HepG2 (cell line): ENCODE data around the gene SUSD6. TPM values are rescaled to one million over a fixed set of nuclear protein-coding genes. Genes with fewer than 3 reads are reported as not detected.

Experiments used
- AKAP8 ChIP-seq: sonication (generic); formaldehyde crosslinking; IDR thresholded peaks from 2 replicates; pipeline ENCODE4 v1.5.1; 2020; ENCODE audit warnings: mild to moderate bottlenecking, missing genetic modification reagents
- ATF2 ChIP-seq: sonication (generic); formaldehyde crosslinking; IDR thresholded peaks from 2 replicates; pipeline ENCODE4 v1.4.0; 2020; ENCODE audit warnings: missing genetic modification reagents
- BHLHE40 ChIP-seq: IDR thresholded peaks from 2 replicates; pipeline ENCODE4 v1.6.1; 2011; ENCODE audit warnings: low read length, improper control_type of control experiment
- CBFB ChIP-seq: sonication (generic); formaldehyde crosslinking; IDR thresholded peaks from 2 replicates; pipeline ENCODE4 v1.4.0; 2020; ENCODE audit warnings: missing genetic modification reagents
- DNMT1 ChIP-seq: sonication (generic); formaldehyde crosslinking; IDR thresholded peaks from 2 replicates; pipeline ENCODE4 v1.5.1; 2020; ENCODE audit warnings: mild to moderate bottlenecking, missing genetic modification reagents
- HDAC1 ChIP-seq: sonication (generic); formaldehyde crosslinking; IDR thresholded peaks from 2 replicates; pipeline ENCODE4 v1.5.1; 2020; ENCODE audit warnings: mild to moderate bottlenecking, missing genetic modification reagents
- HDAC6 ChIP-seq: fragments of 200-600 bp; sonication (generic); IDR thresholded peaks from 2 replicates; pipeline ENCODE4 v1.7.0; 2017; ENCODE audit warnings: mild to moderate bottlenecking, antibody characterized with exemption, low read length, low read depth
- HNRNPH1 ChIP-seq: fragments of 200-400 bp; formaldehyde crosslinking; optimal IDR thresholded peaks from 2 replicates; pipeline ENCODE3; 2017; ENCODE audit warnings: mild to moderate bottlenecking, low read depth, low read length
- HNRNPUL1 ChIP-seq: fragments of 200-400 bp; formaldehyde crosslinking; IDR thresholded peaks from 2 replicates; pipeline ENCODE4 v1.6.1; 2017; ENCODE audit warnings: low read depth, mild to moderate bottlenecking, low read length, moderate library complexity
- IRF1 ChIP-seq: sonication (generic); formaldehyde crosslinking; IDR thresholded peaks from 2 replicates; pipeline ENCODE4 v1.4.0; 2020; ENCODE audit warnings: low read depth, mild to moderate bottlenecking, missing genetic modification reagents
- PAWR ChIP-seq: sonication (generic); formaldehyde crosslinking; IDR thresholded peaks from 2 replicates; pipeline ENCODE4 v1.4.0; 2020; ENCODE audit warnings: missing genetic modification reagents, mild to moderate bottlenecking, borderline replicate concordance
- PITX1 ChIP-seq: sonication (generic); formaldehyde crosslinking; IDR thresholded peaks from 2 replicates; pipeline ENCODE4 v1.5.1; 2020; ENCODE audit warnings: mild to moderate bottlenecking, missing genetic modification reagents
- PLSCR1 ChIP-seq: sonication (generic); formaldehyde crosslinking; IDR thresholded peaks from 2 replicates; pipeline ENCODE4 v1.5.0; 2020; ENCODE audit warnings: missing genetic modification reagents, mild to moderate bottlenecking, borderline replicate concordance
- POLR2AphosphoS2 ChIP-seq: IDR thresholded peaks from 2 replicates; pipeline ENCODE4 v1.6.1; 2011; ENCODE audit warnings: low read depth, low read length, improper control_type of control experiment
- RFX1 ChIP-seq: fragments of 450-650 bp; IDR thresholded peaks from 2 replicates; pipeline ENCODE4 v1.6.1; 2017
- SP1 ChIP-seq, 2 experiments: fragments of 450-650 bp in 1 of 2; sonication (generic) in 1 of 2; formaldehyde crosslinking in 1 of 2; IDR thresholded peaks; 2 replicates each; pipeline versions ENCODE4 v1.4.0 to v1.6.1; 2016 to 2020; ENCODE audit warnings: missing genetic modification reagents in 1 of 2
- SRSF9 ChIP-seq: fragments of 200-400 bp; formaldehyde crosslinking; IDR thresholded peaks from 2 replicates; pipeline ENCODE4 v1.6.1; 2018; ENCODE audit warnings: borderline replicate concordance, mild to moderate bottlenecking, low read depth, low read length; ENCODE audit not compliant: insufficient read depth, poor library complexity, severe bottlenecking
- SYNCRIP ChIP-seq: fragments of 200-400 bp; formaldehyde crosslinking; IDR thresholded peaks from 2 replicates; pipeline ENCODE4 v1.6.1; 2018; ENCODE audit warnings: mild to moderate bottlenecking, low read depth, low read length; ENCODE audit not compliant: insufficient read depth
- TAF1 ChIP-seq: sonication (generic); formaldehyde crosslinking; IDR thresholded peaks from 2 replicates; pipeline ENCODE4 v1.4.0; 2020; ENCODE audit warnings: missing genetic modification reagents
- TOPORS ChIP-seq: sonication (generic); formaldehyde crosslinking; IDR thresholded peaks from 2 replicates; pipeline ENCODE4 v1.8.0; 2023; ENCODE audit warnings: mild to moderate bottlenecking, missing genetic modification reagents
- TRIM24 ChIP-seq: sonication (generic); formaldehyde crosslinking; IDR thresholded peaks from 2 replicates; pipeline ENCODE4 v1.8.0; 2022; ENCODE audit warnings: mild to moderate bottlenecking, missing genetic modification reagents
- ZNF292 ChIP-seq: sonication (generic); formaldehyde crosslinking; IDR thresholded peaks from 2 replicates; pipeline ENCODE4 v1.8.1; 2022; ENCODE audit warnings: mild to moderate bottlenecking, low read depth, missing genetic modification reagents, borderline replicate concordance
- ZNF362 ChIP-seq: sonication (generic); formaldehyde crosslinking; IDR thresholded peaks from 2 replicates; pipeline ENCODE4 v1.4.0; 2020; ENCODE audit warnings: missing genetic modification reagents, mild to moderate bottlenecking, borderline replicate concordance
- ZNF576 ChIP-seq: sonication (generic); formaldehyde crosslinking; IDR thresholded peaks from 2 replicates; pipeline ENCODE4 v1.4.0; 2020; ENCODE audit warnings: mild to moderate bottlenecking, missing genetic modification reagents
- ZNF704 ChIP-seq: sonication (generic); formaldehyde crosslinking; IDR thresholded peaks from 2 replicates; pipeline ENCODE4 v1.8.1; 2023; ENCODE audit warnings: mild to moderate bottlenecking, inconsistent platforms, moderate library complexity, missing genetic modification reagents, borderline replicate concordance
- polyA plus RNA-seq, 8 experiments: library from polyadenylated mRNA; depleted of rRNA in 3 of 8; stranded (reverse) in 7 of 8; unstranded in 1 of 8; fragments of >200 nt; fragmentation: Illumina TruSeq in 4 of 8; extraction: Trizol in 4 of 8; gene quantifications; 2 replicates each; pipeline versions ENCODE4 v1.2.1 to v1.2.3, GENCODE V29; 2011 to 2016; ENCODE audit warnings: low read depth in 4 of 8, missing spikeins in 1 of 8, mixed read lengths in 1 of 8; ENCODE audit not compliant: insufficient read depth in 1 of 8
- total RNA-seq, 5 experiments: library from RNA; depleted of rRNA; stranded (reverse); fragments of >200 nt; fragmentation: Illumina TruSeq; extraction: Trizol; gene quantifications; 2 replicates each; pipeline ENCODE4 v1.2.3, GENCODE V29; 2016; ENCODE audit warnings: low read depth in 1 of 5

The SUSD6 gene
- total and polyA plus RNA-seq, 2 of the 13 experiments (the other 11 are each of a cell fraction or from before 2014, with no cell fraction given) = 7.2 to 7.4 TPM

- TF ChIP-seq PITX1 (CRISPR knock-in tag) (0 out of 2 replicates have a peak, but pooled peaks have one; percentile 51), HDAC6 (no peak), CBFB (CRISPR knock-in tag) (0 out of 2 replicates have a peak, but pooled peaks have one; percentile 31), PAWR (CRISPR knock-in tag) (no peak), ATF2 (CRISPR knock-in tag) (peak; percentile 56; the same call in 1 of the 2 replicates), ZNF292 (CRISPR knock-in tag) (peak; percentile 86; the same call in 1 of the 2 replicates), HDAC1 (CRISPR knock-in tag) (peak; percentile 83), ZNF362 (no peak), HNRNPUL1 (no peak), TAF1 (CRISPR knock-in tag) (no peak), HNRNPH1 (no peak), PLSCR1 (no peak), ZNF576 (CRISPR knock-in tag) (no peak), ZNF704 (CRISPR knock-in tag) (no peak), SRSF9 (no peak), BHLHE40 (no peak), SYNCRIP (no peak), DNMT1 (no peak), SP1 (IDR thresholded peaks at IDR 0.05) (no peak), SP1 (CRISPR knock-in tag; IDR thresholded peaks at IDR 0.05) (no peak), TOPORS (CRISPR knock-in tag) (peak; percentile 26; the same call in 1 of the 2 replicates), IRF1 (no peak), AKAP8 (CRISPR knock-in tag) (no peak), TRIM24 (CRISPR knock-in tag) (no peak), RFX1 (no peak), POLR2AphosphoS2 (no peak)
Measured at GRCh38 chr14:69690042-69690441, 78.6 kb downstream of the SUSD6 start (continued).
